GM19023 (cell line): ENCODE measurements around the gene SPIRE1.
"Not testable (repeated sequence)": the region's sequence is repeated elsewhere in the genome, so short reads cannot be mapped to it uniquely, and the experiment has no call there.

Source experiments
- ATAC-seq: cut with Tn5 transposase; IDR thresholded peaks from one replicate; pipeline ENCODE4 v1.9.1; 2021; ENCODE audit warnings: mild to moderate bottlenecking, moderate library complexity; ENCODE audit not compliant: unreplicated experiment

The SPIRE1 gene

GRCh38 chr18:12556946-12557806 is 100.7 kb downstream of the SPIRE1 start:
- no peak for ATAC-seq

DNA sequence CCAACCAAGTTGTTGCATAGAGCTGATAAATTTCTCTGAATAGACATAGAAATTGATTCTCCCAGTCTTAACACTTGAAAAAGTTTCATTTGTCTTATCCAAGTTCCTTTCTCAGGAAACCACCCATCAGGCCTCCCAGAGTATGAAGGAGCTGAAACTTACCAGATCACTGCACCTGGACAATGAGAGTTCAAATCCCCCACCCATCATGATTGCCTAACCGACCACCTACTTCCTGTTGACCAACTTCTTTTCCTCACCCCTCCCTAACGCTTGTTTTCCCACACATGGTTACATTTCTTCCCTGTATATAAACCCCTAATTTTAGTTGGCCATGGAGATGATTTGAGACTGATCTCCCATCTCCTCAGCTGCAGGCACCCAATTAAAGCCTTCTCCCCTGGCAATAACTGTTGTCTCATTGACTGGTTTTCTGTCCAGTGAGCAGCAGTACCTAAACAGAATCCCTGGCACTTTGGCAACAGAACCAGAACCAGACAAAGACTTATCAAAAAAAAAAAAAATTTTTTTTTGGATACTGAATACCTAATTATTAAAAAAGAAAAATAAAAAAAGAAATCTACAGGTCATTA is 103.0 kb downstream of the SPIRE1 start:
- ATAC-seq = no peak

DNA sequence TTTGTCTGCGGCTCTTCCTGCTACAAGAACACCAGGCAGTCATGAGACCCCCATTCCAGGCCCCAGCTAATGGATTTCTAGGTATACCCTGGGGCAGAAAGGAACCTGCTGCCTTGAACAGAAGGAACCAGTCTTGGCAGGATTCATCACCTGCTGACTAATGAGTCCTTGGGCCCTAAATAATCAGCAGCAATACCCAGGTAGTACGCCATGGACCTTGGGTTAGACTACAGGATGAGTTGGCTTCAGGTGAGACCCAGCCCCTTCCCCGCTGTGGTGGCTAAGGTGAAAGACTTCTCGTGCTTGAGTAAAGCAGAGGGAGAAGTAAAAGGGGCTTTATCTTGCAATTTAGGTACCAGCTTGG is 105.0 kb downstream of the SPIRE1 start:
- ATAC-seq = no peak

GRCh38 chr18:12551943-12552878 is 105.7 kb downstream of the SPIRE1 start:
- ATAC-seq = not testable (repeated sequence)

DNA sequence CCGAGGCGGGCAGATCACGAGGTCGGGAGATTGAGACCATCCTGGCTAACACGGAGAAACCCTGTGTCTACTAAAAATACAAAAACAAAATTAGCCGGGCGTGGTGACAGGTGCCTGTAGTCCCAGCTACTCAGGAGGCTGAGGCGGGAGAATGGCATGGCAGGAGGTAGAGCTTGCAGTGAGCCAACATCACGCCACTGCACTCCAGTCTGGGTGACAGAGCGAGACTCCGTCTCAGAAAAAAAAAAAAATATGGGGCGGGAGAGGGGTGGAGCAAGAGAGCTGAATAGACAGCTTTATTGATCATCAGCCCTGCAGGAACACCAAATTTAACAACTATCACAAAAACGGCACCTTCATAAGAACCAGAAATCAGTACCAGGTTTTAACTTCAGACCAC is 106.4 kb downstream of the SPIRE1 start:
- not testable (repeated sequence) for ATAC-seq

DNA sequence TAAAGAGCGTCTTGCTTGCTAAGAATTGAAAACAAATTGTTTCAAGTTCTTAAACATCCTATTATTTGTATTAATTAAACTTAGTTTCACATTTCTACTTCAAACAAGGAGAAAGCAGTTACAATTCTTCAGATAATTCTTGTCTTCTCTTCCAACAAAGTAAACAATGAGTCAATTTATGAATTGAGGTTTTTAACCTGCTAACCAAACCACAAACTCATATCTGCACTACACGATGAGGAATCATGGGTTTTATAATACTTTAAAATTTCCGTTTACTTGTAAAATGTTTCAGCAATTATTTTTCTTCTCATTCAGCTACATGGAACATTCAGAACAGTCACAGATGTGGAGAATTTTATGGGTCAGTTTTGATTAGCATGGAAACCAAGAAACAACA is 114.2 kb downstream of the SPIRE1 start:
- ATAC-seq = no peak

DNA sequence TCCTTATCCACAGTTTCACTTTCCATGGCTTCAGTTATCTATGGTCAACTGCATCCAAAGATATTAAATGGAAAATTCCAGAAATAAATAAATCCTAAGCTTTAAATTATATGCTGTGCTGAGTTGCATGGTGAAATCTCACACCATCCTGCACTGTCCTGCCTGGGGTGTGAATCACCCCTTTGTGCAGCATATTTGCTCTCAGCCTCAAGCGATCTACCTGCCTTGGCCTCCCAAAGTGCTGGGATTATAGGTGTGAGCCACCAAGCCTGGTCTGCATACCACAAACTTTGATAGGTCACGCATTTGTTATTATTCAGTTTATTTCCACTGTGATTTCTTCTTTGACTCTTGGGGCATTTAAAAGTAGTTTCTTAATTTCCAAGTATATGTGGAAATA is 117.2 kb downstream of the SPIRE1 start:
- no peak for ATAC-seq

GRCh38 chr18:12539158-12539557 is 118.7 kb downstream of the SPIRE1 start:
- not testable (repeated sequence) for ATAC-seq

DNA sequence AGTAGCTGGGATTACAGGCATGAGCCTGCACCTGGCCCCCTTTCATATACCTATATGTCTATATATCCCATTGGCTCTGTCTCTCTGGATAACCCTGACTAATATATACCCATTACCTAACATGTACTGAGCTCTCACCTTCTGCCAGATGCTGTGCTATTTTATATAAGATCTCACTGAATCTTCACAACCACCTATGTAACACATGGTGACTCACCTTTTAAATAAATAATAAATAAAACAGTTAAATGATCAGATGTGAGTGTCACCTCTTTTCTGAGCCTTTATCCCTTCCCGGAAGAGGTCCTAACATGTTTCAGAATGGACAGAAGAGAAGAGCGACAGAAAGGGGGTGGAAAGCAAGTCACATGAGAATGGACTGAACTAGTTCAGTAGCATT is 123.1 kb downstream of the SPIRE1 start:
- ATAC-seq = no peak

- ATAC-seq = no peak
Observed at GRCh38 chr18:12532661-12533060, 125.2 kb downstream of the SPIRE1 start.

- no peak for ATAC-seq
Observed at GRCh38 chr18:12531749-12532148, 126.2 kb downstream of the SPIRE1 start.

GRCh38 chr18:12520442-12520992 is 137.4 kb downstream of the SPIRE1 start:
- ATAC-seq = no peak

- ATAC-seq = no peak
Observed at GRCh38 chr18:12518832-12519531, 138.9 kb downstream of the SPIRE1 start.

DNA sequence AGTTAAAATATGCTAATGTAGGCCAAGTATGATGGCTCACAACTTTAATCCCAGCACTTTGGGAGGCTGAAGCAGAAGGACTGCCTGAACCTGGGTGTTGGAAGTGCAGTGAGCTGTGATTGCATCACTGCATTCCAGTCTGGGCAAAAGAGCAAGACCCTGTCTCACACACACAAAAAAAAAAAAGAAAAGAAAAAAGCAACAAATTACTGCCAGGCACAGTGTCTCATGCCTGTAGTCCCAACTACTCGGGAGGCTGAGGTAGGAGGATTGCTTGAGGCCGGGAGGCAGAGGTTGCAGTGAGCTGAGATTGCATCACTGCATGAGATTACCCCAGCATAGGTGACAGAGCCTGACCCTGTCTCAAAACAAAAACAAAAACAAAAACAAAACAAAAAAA is 139.6 kb downstream of the SPIRE1 start:
- ATAC-seq = no peak

DNA sequence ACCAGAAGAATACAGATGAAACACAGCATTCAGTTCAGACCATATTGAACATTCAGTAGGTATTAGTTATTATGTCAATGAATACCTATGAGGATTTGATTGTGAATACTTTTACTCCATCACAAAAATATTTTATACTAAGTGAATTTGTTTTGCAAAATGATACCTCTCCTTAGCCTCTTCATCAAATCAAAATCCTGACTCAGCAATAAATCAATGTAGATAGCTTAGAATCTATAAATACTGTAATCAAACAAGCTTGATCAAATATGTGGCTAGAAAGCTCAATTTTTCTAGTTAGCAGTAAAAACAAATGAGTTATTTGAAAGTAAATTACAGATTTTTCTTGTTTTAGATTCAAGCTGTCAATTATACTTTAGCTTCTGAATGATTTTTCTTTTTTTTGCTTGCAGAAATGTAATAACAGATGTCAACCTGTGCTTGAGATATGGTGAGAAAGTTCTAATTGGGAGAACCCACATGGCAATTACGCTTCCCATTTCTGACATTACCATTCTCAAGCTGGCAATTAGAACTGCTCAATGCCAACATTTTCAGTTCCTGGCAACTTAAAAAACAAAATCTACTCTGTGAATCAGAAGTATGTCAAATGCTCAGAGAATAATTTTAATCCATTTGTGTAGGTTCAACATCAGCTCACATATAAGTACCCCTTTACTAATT is 140.6 kb downstream of the SPIRE1 start:
- no peak for ATAC-seq

GRCh38 chr18:12516049-12516630 is 141.8 kb downstream of the SPIRE1 start:
- ATAC-seq = no peak

GRCh38 chr18:12515550-12515949 is 142.4 kb downstream of the SPIRE1 start:
- ATAC-seq = no peak

DNA sequence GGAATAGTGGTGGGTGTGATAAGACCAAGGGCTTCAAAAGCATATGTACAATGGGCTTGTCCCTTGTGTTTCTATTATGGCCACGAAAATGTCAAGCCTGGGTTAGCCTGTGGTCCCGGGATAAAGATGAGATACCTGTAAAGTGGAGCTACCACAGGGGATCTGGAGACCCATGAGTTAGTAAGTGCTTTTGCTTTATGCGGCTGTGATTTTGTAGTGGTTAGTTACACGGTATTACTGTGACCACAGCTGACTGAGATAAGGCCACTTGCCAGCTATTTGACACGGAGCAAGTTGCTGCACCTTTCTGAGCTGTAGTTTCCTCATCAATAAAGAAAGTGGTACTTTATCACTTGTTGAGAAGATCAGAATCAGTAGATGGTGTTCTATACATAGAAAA is 150.9 kb downstream of the SPIRE1 start:
- ATAC-seq = no peak

- ATAC-seq = no peak
Observed at GRCh38 chr18:12500986-12501385, 156.9 kb downstream of the SPIRE1 start.

GRCh38 chr18:12497839-12498238 is 160.1 kb downstream of the SPIRE1 start:
- no peak for ATAC-seq
